Hematopoietic multipotent progenitor cell treated with erythropoietin and hydrocortisone succinate and interleukin-3 and kit ligand, for 15 days (in vitro differentiated cells): ENCODE data around the gene CCNL2.
A peak's percentile ranks its signal among the peaks of the same experiment; 100 is the strongest.
"Not testable (repeated sequence)": the region's sequence is repeated elsewhere in the genome, so short reads cannot be mapped to it uniquely, and the experiment has no call there.

Experiments
- DNase-seq: peaks from one replicate; pipeline ENCODE4 v3.0.0-alpha.2; 2015; ENCODE audit warnings: low spot score

The CCNL2 gene

DNA sequence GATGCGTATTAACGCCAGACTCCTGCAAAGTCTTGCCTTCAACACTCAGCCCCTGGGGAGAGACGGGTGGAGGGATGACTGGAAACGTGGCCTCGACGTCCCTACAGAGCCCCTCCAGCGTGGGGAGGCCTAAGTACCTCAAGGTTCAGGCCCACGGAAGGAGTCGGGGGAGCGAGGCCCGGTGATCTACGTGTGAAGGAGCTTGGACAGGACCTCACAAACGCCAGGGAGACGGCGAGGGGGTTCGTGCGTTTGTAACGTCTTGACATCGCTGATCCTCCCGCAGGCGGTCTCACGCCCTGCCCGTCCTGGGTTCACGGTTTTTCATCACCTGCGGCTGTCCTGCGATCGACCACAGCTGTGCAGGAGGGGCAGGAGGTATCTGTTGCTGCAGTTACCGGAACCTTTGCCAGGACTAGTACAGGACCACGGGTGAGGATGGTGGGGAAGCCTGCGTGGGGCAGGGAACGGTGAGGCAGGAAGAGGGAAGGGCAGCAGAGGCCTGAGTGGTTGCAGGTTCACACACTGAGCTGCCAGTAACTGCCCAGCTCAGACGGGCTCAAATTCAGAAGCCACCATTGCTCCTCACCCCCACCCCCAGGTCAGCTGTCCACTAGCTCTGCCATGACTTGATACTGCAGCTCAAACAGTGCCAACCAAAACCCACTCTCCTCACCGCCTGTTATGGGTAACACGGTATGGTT lies 889 bp upstream of the CCNL2 start:
- no peak for DNase-seq

DNA sequence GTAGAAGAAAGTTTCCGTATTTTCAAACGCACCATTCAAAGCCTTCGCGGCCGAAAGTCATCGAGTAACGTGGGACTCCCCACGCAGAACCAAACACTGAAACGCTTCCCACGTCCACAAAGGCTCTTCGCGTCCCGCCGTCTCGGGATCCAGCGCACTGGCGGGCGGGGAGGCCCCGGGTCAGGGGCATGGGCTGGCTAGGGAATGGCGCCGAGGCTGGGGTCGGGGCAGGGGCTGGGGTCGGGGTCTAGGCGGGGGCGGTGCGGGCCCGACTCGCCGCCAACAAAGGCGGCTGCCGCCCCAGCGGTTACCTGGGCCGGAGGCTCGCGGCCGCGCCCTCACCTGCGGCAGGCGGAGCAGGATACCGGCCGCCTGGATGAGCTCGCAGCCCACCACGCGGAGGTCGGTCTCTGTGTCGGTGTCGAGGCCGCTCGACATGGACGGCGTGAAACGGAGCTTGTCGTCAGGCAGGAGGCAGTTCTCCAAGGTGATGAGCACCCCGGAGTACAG lies 403 bp downstream of the CCNL2 start:
- DNase-seq = no peak

DNA sequence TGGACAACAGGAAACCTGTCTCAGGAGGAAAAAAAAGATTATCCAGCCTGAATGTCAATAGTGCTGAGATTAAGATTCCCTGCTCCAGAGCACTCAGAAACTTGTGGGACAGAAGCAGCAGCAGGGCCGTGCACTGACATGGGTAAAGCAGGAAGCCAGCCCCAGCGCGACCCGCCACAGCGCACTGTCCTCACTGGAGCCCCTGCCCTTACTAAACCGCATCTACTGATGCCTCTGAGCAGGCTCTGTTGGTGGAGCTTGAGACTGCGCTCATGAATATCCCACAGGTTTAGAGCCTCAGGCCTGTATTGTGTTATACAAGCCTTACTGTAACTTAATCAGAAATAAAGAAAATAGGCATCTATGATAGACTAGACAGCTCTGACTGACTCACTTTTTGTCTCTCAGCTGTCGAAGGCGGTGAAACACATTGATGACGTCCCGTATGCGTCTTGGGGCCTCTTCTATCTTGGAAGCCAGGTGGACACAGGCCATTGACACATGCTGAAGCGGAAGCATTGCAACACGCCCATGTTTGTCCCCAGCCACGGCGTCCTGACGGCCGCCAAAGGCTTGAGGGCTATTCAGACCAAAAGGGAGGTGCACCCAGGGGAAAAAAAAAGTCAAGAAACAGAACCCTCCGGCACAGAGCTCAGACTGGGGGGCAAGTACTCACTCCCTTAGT lies 1.2 kb downstream of the CCNL2 start:
- DNase-seq = peak; percentile 52

DNA sequence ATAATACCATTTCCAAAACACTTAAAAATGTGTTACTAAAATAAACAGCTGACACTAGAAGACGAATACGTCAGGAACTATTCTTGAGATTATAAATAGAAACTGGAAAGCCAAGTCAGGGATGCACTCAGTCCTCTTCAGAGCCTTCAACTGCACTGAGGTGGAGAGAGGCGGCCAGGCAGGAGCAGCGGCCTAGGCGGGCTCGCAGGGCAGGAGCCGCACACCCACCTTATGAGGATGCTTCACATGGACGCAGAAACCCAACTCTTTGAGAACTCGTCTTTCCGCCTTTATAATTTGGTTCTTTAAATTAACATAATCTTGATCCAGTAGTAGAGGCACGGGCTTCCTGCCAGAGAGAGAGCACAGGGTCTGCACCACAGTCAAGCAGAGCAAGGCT lies 4.0 kb downstream of the CCNL2 start:
- DNase-seq = no peak

DNA sequence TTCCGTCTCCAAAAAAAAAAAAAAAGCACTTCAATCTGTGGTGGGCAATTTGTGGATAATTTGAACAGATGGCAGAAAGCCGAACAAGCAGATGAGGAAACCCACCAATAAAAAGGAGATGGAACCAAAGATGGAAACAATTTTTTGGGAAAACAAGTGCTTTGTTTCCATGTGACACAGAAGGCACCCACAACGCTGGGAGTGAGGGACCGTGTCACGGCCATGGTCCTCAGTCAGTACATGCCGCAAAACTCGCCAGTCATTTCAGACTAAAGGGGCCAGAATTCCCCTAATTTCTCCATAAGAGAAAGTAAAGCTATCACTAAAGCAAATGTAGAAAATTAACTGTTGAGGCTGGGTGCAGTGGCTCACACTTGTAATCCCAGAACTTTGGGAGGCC lies 5.0 kb downstream of the CCNL2 start:
- no peak for DNase-seq

DNA sequence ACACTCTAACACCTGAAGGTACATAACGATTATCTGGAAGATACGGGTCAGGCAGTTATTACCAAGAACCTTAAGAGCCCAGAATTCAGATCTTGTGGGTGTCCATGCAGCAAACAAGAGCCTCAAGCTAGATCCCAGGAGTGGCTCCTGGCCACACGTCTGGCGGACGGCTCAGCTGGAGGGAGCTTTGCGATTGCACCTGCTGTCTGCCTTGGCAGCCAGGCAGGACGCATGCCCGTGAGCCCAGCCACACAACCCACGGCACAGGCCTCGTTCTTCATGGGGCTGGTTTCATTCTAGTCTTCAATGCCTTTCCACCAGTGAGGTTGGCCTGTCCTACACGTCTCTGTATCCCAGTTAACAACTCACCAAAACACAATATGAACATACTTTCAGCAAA lies 5.7 kb downstream of the CCNL2 start:
- DNase-seq = no peak

DNA sequence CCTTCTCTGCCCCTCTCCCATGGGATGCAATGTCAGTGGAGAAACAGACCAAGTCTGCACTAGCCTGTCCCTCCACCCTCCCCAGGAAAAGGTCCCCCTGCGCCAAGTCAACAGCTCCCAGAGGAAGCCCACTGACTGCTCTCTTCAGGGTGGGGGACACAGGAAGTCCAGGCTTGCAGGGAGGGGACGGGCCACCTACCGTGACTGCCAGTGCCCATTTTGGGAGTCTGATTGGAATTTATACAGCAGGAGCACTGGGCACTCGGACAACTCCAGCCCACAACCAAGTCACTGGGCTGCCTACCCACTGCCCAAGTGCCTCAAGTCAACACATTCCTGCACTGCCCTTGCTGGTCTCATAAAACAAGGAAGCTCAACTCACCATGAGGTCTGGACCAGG lies 6.1 kb downstream of the CCNL2 start:
- DNase-seq = no peak

DNA sequence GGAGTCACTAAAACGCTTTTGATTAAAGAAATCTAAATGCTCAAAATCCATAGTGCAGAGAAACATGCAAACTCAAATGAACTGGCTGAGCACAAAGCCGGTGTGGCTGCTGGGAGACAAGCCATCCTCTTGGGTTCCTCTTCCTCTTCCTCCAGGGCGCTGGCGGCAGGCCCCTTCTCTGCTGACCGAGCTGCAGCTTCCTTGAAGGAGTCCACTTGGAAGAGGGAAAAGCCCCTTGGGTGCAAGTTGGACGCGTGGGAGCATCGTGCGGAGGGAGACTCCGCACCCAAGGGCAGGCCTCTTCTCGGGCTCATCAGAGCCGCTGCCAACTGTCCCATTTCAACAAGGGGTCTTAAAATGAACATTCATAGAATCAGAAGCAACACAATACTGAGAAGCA lies 7.9 kb downstream of the CCNL2 start:
- no peak for DNase-seq

DNA sequence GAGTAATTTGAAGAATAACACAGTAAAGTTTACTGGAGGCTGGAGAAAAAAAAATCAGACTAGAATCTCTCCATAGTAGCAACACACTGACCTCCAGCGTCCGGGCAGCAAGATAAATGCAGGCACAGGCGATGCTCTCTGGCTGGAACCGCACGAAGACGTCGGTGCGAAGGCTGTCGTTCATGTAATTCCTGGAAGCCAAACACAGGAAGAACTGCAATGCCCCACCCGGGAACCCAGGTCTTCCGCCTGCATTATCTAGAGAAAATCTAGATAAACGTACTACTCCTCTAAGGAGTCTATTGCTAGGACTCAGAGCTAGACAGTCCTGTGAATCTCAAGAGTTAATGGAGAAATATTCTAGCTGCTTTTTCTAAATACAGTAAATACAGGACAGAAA lies 8.5 kb downstream of the CCNL2 start:
- no peak for DNase-seq

DNA sequence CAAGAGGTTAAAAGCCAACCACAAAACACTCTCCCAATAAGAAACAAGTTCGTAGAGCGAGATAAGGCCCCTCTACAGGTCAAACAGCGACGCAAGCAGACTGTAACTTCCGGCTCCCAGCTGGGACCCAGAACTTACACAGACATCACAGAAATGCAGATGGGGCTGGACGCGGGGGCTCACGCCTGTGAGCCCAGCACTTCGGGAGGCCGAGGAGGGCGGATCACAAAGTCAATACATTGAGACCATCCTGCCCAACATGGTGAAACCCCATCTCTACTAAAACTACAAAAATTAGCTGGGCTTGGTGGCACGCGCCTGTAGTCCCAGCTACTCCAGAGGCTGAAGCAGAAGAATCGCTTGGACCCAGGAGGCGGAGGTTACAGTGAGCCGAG lies 11.1 kb downstream of the CCNL2 start:
- no peak for DNase-seq

DNA sequence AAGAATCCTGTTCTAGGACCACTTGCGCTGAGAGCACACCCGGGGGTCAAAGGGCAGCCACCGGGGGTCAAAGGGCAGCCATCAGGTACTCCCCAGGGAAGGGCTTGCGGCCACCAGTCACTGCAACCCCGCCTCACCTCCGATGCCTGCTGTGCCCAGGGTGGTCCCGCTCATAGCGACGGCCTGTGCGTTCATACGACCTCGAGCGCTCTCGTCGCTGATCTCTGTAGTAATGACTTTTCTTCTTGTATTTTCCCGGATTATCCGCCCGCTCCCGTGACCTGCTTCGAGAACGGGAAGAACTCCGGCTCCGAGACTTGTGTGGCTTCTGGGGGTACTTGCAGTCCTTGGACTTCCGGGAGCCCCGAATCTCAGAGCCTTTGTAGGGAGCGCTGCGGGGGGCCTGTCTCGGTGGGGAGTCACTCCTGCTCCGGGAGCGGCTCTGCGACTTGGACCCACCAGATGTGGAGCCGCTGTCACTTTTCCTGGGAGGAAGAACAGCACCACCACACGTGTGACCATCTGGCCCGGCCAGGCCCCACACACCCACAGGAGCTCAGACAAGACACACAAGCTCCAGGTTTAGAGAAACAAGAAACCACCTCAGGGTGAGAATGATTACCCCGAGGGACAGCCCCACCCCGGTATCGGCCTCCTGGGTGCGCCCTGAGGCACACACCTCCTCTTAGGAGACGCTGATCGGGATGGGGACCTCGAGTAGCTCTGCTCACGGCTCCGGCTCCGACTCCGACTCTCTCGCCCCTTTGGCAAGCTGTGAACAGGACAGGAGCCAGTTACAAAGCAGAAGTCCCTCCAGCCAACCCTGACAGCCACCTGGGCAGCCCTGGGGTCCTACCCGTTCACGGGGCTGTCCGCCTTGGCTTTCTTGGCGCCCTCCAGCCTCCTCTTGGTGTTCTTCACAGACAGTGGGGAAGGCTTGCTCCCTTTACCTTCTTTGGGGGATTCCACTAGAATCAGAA lies 11.7 kb downstream of the CCNL2 start:
- DNase-seq = no peak

DNA sequence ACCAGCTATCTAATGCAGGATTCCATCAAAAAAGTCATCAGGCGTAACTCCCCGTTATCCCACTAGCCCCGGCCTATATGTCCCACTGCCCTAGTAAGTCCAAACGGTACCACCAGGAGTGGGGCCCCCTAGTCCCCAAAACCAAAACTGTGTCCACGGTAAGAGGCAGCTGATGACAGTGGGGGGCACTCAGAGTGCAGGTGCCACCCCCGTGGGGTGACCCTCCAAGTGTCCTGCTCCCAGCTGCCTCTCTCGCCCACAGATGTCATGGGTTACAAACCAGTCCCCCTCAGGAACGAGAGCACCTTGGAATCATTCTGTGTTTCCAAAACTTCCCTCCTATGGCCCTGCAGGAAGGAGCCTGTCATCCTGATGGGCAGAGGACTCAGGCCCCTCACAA lies 13.2 kb downstream of the CCNL2 start:
- no peak for DNase-seq

DNA sequence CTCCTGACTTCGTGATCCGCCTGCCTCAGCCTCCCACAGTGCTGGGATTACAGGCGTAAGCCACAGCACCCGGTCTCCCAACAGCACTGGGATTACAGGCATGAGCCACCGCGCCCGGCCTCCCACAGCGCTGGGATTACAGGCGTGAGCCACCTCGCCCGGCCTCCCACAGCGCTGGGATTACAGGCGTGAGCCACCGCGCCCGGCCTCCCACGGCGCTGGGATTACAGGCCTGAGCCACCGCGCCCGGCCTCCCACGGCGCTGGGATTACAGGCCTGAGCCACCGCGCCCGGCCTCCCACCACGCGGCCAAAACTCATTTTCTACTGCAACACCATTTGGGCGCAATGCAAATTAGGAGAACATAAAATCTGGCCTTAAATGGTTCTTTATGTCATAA lies 13.8 kb downstream of the CCNL2 start:
- not testable (repeated sequence) for DNase-seq

DNA sequence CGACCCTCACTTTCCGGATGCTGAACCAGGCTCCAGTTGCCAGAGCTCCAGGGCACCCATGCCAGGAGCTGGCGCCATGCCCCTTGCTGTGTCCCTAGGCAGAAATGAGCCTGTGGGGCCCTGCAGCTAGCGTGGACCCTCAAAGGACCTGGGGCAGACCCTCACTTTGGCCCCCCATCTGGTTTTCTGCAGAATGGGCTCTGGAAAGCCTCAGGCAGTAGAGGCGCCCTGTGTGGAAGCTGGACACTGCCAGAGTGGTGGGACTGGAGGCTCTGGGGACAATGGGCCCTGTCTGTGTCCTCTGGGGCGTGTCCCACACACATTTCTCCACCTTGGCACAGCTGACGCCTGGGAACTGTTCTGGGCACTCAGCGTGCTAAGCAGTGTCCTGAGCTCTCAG lies 17.8 kb downstream of the CCNL2 start:
- no peak for DNase-seq

DNA sequence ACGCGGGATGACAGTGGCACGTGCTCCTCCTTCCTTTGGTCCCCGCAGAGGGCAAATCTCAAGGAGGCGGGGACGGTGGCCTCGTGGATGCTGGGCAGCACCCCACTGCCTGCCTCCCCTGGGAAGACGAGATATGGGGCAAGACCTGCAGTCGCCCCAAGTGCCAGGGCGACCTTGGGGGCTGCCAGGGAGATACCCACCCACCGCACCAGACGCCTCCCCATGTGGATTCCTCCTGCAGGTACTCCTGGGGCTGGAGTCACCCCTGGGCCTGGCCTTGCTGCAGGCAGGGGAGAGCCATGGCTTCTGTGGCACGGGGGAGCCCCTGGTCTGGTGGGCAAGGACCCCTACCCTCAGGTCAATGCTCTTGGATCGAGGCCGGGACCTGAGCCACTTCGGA lies 18.3 kb downstream of the CCNL2 start:
- DNase-seq = no peak

DNA sequence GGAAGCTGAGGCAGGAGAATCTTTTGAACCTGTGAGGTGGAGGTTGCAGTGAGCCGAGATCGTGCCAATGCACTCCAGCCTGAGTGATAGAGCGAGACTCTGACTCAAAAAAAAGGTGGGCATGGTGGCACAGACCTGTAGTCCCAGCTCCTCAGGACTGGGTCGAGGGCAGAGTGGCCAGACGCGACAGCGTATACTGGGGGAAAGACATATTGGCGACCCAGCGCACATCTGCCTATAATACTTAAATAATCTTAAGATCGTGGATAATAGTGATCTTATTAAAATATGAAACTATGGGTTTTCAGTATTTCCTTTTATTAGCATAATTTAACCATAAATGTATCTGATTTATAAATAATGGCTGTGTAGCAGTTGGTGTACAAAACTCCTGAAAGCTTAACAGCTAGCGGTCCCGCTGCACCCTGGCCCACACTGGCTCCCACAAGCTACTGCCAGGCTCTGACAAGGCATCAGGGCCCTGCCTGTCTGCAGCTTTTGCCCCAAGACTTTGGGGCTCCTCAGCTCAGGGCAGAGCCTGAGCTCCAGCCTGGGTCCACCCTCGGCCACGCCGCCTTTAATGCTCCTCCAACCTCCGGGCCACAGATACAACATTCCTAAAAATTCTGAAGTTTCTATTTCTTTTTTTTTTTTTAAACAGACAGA lies 21.5 kb downstream of the CCNL2 start:
- no peak for DNase-seq

DNA sequence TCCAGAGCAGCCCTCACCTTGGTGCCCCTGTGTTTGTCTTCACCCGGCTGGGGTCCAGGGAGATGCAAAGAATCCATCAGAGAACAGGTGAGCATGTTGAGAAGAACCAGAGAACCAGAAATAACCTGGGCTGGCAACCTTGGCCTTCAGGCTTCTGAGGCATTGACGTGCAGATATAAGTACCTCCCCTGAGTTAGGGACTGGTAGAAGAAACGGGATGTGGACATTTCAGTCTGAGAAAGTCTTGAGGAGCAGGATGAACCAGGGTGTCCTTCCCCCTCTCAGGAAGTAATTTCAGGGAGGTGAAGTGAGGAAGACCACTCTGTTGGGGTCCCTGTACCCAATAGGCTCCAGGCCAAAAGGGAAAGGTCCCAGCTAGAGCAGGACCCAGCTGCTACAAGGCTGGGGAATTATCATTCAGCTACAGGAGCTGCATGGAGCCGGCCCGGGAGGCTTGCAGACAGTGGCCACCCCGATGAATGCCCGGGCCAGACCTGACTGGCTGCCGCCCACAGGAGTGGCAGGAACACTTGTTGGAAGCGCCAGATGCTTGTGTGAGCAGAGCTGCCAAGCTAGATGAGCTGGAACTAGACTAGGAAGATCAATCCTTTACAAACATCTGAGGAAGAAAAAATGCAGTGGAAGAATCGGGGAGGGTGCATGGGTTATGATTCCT lies 22.4 kb downstream of the CCNL2 start:
- no peak for DNase-seq

DNA sequence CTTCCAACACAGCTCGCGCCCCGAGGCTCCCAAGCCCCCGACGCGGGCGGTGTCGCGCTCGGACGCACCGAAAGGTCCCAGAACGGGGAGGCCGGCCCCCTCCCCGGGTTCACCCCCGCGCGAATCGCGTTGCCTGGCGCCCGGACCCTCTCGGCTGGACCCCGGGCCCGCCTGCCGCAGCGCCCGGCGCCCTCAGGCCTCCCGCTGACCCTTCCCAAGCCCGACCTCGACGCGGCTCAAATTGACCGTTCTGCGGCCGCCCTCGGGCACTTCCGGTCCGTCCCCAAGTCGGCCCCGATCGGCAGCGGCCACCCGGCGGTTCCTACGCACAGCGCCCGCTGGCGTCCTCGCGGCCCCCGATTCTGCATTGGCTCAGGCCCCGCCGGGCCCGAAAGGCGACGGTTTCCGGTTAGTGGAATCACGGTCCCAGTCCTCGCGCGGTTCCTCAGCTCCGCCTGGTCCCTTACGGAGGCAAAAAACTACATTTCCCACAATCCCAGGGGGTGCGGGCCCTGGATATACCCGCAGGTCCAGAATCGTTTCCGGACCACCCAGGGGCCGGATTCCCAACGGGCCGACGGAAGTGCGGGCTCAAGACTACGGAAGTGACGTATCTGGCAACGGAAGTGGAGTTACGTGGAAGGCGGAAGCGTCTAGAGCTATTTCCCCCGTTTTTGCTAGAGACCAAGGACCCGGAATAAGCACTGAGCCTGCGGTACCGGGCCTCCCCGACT lies 24.0 kb downstream of the CCNL2 start, which contains the start of gene AURKAIP1:
Gene AURKAIP1, minus strand, starts transcription at position 279 of the 734 bp plus-strand sequence. CDS start 451 bp downstream, outside the sequence.
- DNase-seq = peak; percentile 99

DNA sequence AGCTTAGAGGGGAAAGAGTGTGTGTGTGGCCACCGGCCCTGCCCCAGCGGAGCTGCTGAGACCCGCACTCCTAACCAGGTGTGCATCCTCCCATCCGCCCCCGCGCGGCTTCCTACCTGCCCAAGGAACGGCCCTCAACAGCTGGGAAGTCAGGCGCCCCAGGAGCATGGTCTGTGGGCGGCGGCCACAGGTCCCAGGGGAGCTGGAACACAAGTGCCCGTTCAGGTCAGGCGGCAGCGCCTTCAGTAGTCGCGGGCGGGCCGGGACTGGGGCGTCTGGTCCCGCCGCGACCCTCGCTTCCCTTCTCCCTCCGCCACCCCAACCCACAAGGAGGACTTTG lies 24.6 kb downstream of the CCNL2 start:
- no peak for DNase-seq

DNA sequence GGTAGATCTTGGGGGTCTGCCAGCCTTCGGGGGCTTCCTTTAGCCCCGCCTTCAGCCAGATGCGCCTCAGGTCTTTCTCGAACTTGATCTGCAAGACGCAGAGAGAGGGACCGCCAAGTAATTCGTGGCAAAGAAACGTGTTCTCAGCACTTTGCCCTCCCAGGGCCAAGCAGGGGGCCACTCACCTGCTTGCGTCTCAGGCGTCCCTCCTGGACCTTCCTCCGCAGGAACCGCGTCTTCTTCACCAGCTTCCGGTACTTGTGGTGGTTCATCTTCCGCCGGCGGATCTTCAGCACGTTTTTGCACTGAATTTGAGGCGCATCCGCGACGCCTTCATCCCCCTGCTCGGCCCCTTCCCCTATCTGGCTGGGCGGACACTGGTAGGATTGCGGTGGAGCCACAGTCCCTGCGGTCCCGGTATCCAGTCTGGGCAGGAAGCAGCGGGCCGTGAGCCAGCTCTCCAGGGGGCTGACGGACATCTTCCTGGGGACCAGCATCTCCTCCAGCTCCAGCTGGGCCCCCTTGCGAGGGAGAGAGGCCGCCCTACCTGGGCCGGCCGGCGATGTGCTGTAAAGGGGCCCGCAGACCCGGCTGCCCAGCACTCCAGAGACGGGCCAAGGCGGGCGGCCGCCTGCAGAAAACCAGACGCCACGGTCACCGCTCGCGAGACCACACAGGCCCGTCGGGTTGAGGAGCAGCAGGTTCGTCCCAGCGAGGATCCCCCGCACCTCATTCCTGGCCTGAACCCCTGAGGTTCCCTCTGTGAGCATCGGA lies 25.1 kb downstream of the CCNL2 start:
- DNase-seq = no peak
